Ovary (tissue), 9 donors: ENCODE results near the gene BRAF. TPM values are rescaled to one million over a fixed set of nuclear protein-coding genes. Genes with fewer than 3 reads are reported as not detected.

ENCODE experiments used
- DNase-seq, 5 donors: peaks; one replicate each; pipeline ENCODE4 v3.0.0-alpha.2; 2019 to 2020
- H3K27ac ChIP-seq, 2 donors: fragments of 200-600 bp; one replicate each; pipeline versions ENCODE4 v1.5.1 to v1.8.0; 2019 to 2022
- H3K27me3 ChIP-seq: fragments of 200-600 bp; one replicate; pipeline ENCODE4 v1.8.0; 2022
- H3K36me3 ChIP-seq: fragments of 200-600 bp; sonication (generic); one replicate; pipeline ENCODE4 v1.5.1; 2019
- H3K4me1 ChIP-seq: one replicate; pipeline ENCODE4 v1.8.1; 2013; ENCODE audit warnings: mild to moderate bottlenecking, moderate library complexity; ENCODE audit not compliant: insufficient read depth
- H3K4me3 ChIP-seq: fragments of 200-600 bp; sonication (generic); one replicate; pipeline ENCODE4 v1.5.1; 2017
- H3K9me3 ChIP-seq, 2 donors: fragments of 200-600 bp in 1 of 2; sonication (generic) in 1 of 2; one replicate each; pipeline versions ENCODE4 v1.5.1 to v1.8.1; 2013 to 2019; ENCODE audit warnings: mild to moderate bottlenecking in 1 of 2, moderate library complexity in 1 of 2
- EP300 ChIP-seq: sonication (generic); formaldehyde crosslinking; IDR thresholded peaks from one replicate; pipeline ENCODE4 v1.6.1; 2017; ENCODE audit warnings: antibody characterized with exemption
- POLR2A ChIP-seq: fragments of 450-650 bp; IDR thresholded peaks from one replicate; pipeline ENCODE4 v1.6.1; 2017; ENCODE audit warnings: antibody characterized with exemption, mild to moderate bottlenecking, moderate library complexity
- WGBS, 3 donors: extraction: QIAGEN DNeasy Blood & Tissue Kit in 1 of 3; methylation state at CpG; one replicate each; pipeline versions ENCODE4 v1.1.5 to v1.1.7; 2013 to 2017; 5-methylcytosine and 5-hydroxymethylcytosine counted together
- intact Hi-C, 4 donors: fragments of 100-400 bp; cut with DNase I; formaldehyde crosslinking; loops; one replicate each; pipeline versions ENCODE4 v1.11.0 to v1.15.1; 2022 to 2023
- polyA plus RNA-seq, 2 donors: library from polyadenylated mRNA; stranded (reverse); fragments of 200-250 nt in 1 of 2; fragments of 350-450 nt in 1 of 2; fragmentation: Illumina TruSeq in 1 of 2; extraction: RNeasy Lipid Tissue Mini Kit (QIAGEN cat#74804) in 1 of 2; gene quantifications; one replicate each; pipeline ENCODE4 v1.2.3, GENCODE V29; 2013 to 2014
- total RNA-seq, 7 donors: library from RNA; depleted of rRNA in 2 of 7; stranded (reverse); fragments of >200 nt in 2 of 7; fragmentation: NEBNext Ultra II Directional in 3 of 7; extraction: Animal tissue kit (Norgen Biotek cat#: 25700) in 3 of 7; gene quantifications; one replicate each; pipeline versions ENCODE4 v1.1.0 to v1.2.4, GENCODE V29; 2016 to 2023
- TF ChIP-seq, protein P1 (sequence below), 3 donors: fragments of 450-650 bp in 2 of 3; fragments of 200-600 bp in 1 of 3; IDR thresholded peaks; one replicate each; pipeline versions ENCODE4 v1.5.1 to v1.8.0; 2016 to 2022; ENCODE audit warnings: antibody characterized with exemption in 3 of 3, mild to moderate bottlenecking in 1 of 3
- donor health status: DM: no; HTN: no; CAD: no; lungs with moderate emphysema.
- donor health status: DM: no; HTN: no; CAD: no.
- donor health status: Bipolar disorder and iron deficiency.
- donor health status: DM: yes; HTN: yes; CAD: no.
- donor health status: DM: no; HTN: no; CAD: no.
- donor health status: DM: yes; HTN: yes; CAD: no.

The BRAF gene
- total and polyA plus RNA-seq, 9 donors: 8.3 to 52.0 (median 41.2) TPM

DNA sequence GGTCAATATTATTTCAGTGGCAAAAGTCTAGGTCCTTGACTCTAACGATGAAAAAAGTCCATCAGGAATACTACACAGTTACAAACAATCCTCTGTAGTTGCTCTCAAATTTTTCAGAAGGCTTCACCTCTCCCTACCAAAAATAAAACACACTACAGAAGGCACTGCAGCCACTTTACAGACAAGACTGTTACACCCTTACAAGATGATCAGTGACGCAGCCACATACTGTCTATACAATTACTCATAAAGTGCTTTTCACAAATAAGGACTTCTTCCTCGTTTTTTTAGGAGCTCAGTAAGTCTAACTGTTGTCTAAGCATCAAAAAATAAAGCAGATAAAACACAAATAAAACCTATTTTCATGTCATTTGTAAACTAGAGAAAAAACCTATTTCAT is 201.2 kb downstream of the BRAF start:
- no peaks in the 10 kb centered on the region for H3K27me3 ChIP-seq
- H3K36me3 ChIP-seq: no peaks in the 10 kb centered on the region
- no peaks in the 10 kb centered on the region for H3K4me1 ChIP-seq
- no peak overlapping the region for H3K4me3 ChIP-seq
- WGBS, 3 donors: 85 to 90% (median 86%) methylated on average over 3 of the region's 3 CpGs
- H3K9me3 ChIP-seq: no peaks in the 10 kb centered on the region
- intact Hi-C loops: no loop called here
- TF ChIP-seq EP300 (no peak), POLR2A (no peak)
- TF ChIP-seq, protein P1, sequence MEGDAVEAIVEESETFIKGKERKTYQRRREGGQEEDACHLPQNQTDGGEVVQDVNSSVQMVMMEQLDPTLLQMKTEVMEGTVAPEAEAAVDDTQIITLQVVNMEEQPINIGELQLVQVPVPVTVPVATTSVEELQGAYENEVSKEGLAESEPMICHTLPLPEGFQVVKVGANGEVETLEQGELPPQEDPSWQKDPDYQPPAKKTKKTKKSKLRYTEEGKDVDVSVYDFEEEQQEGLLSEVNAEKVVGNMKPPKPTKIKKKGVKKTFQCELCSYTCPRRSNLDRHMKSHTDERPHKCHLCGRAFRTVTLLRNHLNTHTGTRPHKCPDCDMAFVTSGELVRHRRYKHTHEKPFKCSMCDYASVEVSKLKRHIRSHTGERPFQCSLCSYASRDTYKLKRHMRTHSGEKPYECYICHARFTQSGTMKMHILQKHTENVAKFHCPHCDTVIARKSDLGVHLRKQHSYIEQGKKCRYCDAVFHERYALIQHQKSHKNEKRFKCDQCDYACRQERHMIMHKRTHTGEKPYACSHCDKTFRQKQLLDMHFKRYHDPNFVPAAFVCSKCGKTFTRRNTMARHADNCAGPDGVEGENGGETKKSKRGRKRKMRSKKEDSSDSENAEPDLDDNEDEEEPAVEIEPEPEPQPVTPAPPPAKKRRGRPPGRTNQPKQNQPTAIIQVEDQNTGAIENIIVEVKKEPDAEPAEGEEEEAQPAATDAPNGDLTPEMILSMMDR (IDR thresholded peaks at IDR 0.05): no peak
- no peak for DNase-seq
- no peak overlapping the region for H3K27ac ChIP-seq

DNA sequence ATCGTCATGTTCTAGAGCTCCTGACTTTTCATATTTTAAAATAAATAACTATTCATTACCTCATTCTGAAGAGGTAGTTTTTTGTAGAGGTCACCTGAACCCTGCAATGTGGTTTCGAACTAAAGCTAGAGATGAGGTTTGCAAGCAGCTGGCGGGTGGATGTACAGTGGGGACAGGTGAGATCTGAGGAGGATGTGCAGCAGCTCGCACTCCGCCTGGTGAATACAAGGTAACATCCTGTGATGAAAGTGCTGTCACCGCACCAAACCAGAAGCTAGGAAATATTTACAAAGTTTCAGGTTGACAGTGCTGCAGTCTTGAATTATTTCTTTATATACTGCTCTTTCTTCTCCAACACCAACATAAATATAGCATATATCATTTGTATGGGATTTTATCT is 201.7 kb downstream of the BRAF start:
- TF ChIP-seq, protein P1 (IDR thresholded peaks at IDR 0.05): no peak
- no peak for TF ChIP-seq EP300
- TF ChIP-seq POLR2A: no peak
- intact Hi-C loops: no loop called here
- no peak overlapping the region for H3K4me3 ChIP-seq
- 96 to 97% (median 97%) methylated on average over 6 of the region's 6 CpGs for WGBS, 3 donors
- no peaks in the 10 kb centered on the region for H3K36me3 ChIP-seq
- no peaks in the 10 kb centered on the region for H3K4me1 ChIP-seq
- no peak overlapping the region for H3K27ac ChIP-seq
- no peaks in the 10 kb centered on the region for H3K27me3 ChIP-seq
- no peak for DNase-seq
- no peaks in the 10 kb centered on the region for H3K9me3 ChIP-seq

DNA sequence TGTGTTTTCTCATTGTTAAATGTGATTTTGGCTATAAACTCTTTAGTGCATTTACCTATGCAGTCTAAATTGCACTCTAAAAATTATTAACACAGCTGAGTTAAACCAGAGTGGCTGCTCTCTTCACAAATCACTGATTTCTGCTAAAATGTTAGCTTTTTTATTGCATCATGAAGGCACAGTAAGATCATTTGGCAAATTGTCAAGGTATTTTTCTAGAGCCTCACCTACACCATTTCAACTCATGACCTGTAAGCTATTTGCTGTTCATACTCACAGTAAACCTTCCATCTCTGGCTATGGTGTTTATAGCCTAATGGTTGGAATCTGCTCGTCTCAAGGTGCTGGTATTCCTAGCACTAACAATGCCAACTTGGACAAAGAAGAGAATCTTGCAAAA is 202.5 kb downstream of the BRAF start:
- intact Hi-C loops: no loop called here
- Histone ChIP-seq H3K9me3 (no peaks in the 10 kb centered on the region), H3K4me3 (no peak overlapping the region), H3K27me3 (no peaks in the 10 kb centered on the region), H3K27ac (no peak overlapping the region), H3K4me1 (no peaks in the 10 kb centered on the region), H3K36me3 (no peaks in the 10 kb centered on the region)
- DNase-seq: no peak
- WGBS, 3 donors: 93 to 97% (median 93%) methylated on average over 1 of the region's 1 CpG
- TF ChIP-seq, protein P1 (IDR thresholded peaks at IDR 0.05): no peak
- no peak for TF ChIP-seq EP300
- no peak for TF ChIP-seq POLR2A

DNA sequence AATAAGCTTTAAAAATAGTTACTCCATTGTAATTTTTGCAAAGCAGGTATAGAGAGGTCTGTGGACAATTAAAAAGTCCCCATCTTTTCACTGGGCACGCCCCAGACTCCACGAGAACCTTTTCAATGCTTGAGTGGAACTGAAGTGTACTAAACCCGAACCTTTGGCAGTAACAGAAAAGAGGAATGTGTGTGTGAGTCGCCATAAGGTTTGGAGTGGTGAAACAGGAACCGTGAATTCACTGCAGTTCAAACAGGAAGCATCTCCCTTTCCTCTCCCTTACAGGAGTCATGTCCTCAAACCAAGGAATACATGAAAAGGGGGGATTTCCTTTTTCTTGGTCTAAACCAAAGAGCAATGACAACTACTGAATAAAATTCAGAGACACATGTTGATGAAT is 205.0 kb downstream of the BRAF start:
- H3K4me3 ChIP-seq: no peak overlapping the region
- H3K27me3 ChIP-seq: no peaks in the 10 kb centered on the region
- no peak overlapping the region for H3K27ac ChIP-seq
- no peaks in the 10 kb centered on the region for H3K9me3 ChIP-seq
- WGBS, 3 donors: 77 to 81% (median 81%) methylated on average over 5 of the region's 5 CpGs
- no peak for DNase-seq
- intact Hi-C loops: no loop called here
- TF ChIP-seq, protein P1 (IDR thresholded peaks at IDR 0.05): no peak
- TF ChIP-seq EP300 (no peak), POLR2A (no peak)
- H3K36me3 ChIP-seq: no peaks in the 10 kb centered on the region
- H3K4me1 ChIP-seq: no peaks in the 10 kb centered on the region
